Measurements from ENCODE around the gene PLVAP.

- TF ChIP-seq CTCF (IDR thresholded peaks at IDR 0.05) (peak; percentile 37 to 88 (median 68)), POLR2A (IDR thresholded peaks at IDR 0.05) (no peak)
Observed at GRCh38 chr19:17394891-17395415, 17.8 kb upstream of the PLVAP start.

Measured in adrenal gland (tissue), 5 donors.